Measurements from ENCODE around the gene SUSD1.

SUSD1 gene

DNA sequence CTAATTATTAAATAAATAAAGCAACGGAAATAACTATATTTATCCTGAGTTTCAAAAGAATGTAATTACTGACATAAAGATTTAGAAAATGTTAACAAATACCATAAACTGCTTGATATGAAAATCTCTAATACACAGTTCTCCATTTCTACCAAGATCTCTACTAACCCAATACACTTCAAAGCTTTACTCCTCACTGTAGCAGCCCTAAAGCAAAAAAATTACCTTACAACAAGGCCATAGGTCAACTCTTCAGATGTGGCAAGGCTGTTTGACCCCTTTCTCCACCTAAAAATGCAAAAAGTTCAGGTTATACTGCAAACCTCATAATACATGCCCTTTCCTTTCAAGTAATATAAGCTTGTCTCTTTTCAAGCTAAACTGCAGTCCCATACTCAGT is 181.8 kb downstream of the SUSD1 start:
- DNase-seq (ENCODE audit: extremely low read depth in 1 of 2, low read depth in 1 of 2) = no peak

DNA sequence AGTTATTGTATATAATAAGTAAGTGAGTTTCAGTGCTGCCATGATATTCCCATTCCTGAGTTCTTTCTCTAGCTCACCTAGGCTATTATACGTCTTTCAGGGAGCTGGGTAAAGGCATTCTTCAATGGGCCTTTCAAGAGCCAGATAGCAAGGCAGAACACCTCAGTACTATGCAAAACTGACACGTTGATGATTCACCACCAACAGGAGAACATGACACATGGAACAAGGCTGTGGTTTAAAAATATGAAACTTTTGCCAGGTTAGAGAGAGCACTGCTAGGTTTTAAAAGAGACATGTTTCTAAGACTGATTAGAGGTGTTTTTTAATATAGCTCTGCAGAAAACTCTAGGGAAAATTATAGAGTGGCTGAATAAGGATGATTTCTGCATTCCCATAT is 182.6 kb downstream of the SUSD1 start:
- DNase-seq (ENCODE audit: extremely low read depth in 1 of 2, low read depth in 1 of 2) = no peak

- no peak for DNase-seq (ENCODE audit: extremely low read depth in 1 of 2, low read depth in 1 of 2)
Measured at GRCh38 chr9:111991179-111991578, 183.9 kb downstream of the SUSD1 start.
